Fibroblast of mammary gland (primary cell): ENCODE results near the gene NDST4.

Source experiments
- DNase-seq: peaks from one replicate; pipeline ENCODE4 v3.0.0-alpha.2; 2010; ENCODE audit warnings: low read depth
- H3K4me3 ChIP-seq: 2 replicates; pipeline ENCODE4 v1.5.1; 2011; ENCODE audit warnings: low read depth, mild to moderate bottlenecking, low read length, moderate library complexity; ENCODE audit not compliant: control insufficient read depth
- TF ChIP-seq, protein P1 (sequence below): conservative IDR thresholded peaks from 2 replicates; pipeline ENCODE4 v1.5.1; 2011; ENCODE audit warnings: low read depth, low read length, inconsistent platforms; ENCODE audit not compliant: control insufficient read depth, insufficient read depth

NDST4 gene

DNA sequence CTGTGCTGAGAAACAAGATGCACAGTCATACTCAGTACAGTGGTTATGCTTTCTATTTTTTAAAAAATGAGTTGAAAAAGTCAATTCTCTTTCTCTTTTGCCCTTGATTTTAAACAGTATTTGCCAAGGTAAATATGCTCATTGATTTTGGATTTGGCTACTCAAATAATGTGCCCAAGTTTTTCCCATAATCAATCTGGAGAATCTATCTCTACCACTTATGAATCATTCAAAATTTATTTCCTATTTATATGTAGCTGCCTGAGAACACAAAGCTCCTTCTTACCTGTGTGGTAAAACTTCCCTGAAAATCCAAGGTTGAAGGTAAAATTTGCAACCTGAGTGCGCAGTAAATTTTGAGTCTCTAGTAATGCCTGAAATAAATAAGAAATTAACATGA lies 136.5 kb downstream of the NDST4 start:
- no peak overlapping the region for H3K4me3 ChIP-seq
- TF ChIP-seq, protein P1, sequence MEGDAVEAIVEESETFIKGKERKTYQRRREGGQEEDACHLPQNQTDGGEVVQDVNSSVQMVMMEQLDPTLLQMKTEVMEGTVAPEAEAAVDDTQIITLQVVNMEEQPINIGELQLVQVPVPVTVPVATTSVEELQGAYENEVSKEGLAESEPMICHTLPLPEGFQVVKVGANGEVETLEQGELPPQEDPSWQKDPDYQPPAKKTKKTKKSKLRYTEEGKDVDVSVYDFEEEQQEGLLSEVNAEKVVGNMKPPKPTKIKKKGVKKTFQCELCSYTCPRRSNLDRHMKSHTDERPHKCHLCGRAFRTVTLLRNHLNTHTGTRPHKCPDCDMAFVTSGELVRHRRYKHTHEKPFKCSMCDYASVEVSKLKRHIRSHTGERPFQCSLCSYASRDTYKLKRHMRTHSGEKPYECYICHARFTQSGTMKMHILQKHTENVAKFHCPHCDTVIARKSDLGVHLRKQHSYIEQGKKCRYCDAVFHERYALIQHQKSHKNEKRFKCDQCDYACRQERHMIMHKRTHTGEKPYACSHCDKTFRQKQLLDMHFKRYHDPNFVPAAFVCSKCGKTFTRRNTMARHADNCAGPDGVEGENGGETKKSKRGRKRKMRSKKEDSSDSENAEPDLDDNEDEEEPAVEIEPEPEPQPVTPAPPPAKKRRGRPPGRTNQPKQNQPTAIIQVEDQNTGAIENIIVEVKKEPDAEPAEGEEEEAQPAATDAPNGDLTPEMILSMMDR = no peak
- no peak for DNase-seq

DNA sequence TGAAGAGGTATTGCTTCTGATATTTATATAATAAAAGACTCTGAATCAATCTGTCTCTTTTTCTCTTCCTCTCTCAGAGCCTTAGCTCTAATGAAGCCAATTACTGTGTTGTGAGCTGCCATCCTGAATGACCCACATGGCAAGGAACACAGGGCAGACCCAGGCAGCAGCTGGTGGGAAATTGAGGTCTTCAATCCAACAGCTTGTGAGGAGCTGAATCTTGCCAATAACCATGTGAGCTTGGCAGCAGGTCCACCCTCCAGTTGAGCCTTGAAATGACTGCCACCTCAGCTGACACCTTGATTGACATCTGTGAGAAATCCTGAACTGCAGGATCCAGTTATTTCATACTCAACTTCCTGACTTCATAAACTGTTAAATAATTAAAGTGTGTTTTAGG lies 149.4 kb downstream of the NDST4 start:
- TF ChIP-seq, protein P1 = no peak
- DNase-seq = no peak
- H3K4me3 ChIP-seq = no peak overlapping the region

DNA sequence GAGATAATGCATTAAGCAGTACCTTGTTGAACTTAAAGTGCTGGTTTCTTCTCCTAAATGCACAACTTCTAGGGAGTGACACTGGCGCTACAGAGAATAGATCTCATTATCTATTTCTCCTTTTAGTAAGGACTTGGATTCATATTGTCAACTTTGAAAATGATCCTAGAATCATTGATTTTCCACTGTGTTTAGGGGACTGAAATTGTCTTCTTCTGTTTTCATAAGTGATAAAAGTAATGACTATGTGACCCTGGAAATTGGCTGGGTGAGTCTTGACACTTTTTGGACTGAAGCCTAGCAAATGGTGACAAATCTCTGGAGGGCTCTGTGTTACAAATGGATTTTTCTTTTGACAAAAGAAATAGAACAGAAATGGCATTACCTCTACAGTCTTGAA lies 167.8 kb downstream of the NDST4 start:
- DNase-seq = no peak
- TF ChIP-seq, protein P1 = no peak
- no peak overlapping the region for H3K4me3 ChIP-seq

DNA sequence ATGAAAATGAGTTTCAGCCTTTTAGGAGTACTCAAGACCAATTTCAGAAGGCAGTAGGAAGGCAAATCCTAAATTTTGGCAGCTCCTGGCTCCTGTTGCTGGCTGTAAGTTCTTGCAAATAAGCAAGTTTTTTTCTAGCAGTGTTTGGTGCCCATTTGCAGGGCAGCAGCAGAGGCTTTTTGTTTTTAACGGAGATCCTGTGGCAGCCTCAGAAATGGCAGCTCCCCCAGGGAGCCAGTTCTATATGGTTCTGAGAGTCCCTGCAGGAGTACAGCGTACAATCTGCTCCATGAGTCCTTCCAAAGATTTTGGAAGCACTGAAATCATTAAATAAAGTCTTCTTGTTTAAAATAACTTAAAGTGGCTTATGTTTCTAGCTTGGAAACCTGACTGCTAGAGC lies 171.9 kb downstream of the NDST4 start:
- no peak for DNase-seq
- no peak overlapping the region for H3K4me3 ChIP-seq
- TF ChIP-seq, protein P1 = no peak

DNA sequence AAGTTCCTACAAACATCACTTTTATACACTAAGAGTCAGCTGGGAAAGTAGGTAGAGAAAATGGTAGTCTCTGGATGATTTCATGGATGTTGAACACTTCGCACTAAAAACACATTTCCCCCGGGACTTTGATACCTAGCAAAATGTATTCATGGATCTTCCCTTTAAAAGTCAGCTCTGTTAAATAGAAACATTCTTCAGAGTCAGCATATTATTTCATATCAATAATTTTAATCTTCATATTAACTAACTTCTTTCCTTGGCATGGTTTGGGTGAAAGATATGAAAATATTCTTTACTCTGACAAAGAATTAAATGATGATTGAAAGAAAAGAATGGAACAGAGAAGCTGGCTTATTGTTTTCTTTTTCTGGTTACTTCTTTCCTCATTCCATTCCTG lies 185.5 kb downstream of the NDST4 start:
- H3K4me3 ChIP-seq = no peak overlapping the region
- DNase-seq = no peak
- TF ChIP-seq, protein P1 = no peak

DNA sequence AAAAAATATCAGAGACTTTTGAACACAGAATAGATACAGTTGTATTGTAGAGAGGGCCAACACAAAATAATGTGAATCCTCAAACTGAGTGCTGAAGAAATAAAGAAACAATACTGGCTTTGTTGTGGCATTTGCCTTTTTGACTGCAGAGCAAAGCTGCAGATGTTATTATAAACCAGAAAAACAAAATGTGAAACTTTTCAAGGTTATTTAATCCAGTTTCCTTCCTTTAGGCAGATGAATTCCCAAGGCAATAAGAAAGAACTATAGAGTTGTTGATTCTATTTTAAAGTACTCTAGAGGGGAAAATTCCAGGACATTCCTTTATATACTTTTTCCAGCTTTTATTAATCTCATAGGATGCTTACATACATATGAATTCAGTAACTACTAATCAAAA lies 186.8 kb downstream of the NDST4 start:
- no peak overlapping the region for H3K4me3 ChIP-seq
- no peak for DNase-seq
- TF ChIP-seq, protein P1 = no peak

DNA sequence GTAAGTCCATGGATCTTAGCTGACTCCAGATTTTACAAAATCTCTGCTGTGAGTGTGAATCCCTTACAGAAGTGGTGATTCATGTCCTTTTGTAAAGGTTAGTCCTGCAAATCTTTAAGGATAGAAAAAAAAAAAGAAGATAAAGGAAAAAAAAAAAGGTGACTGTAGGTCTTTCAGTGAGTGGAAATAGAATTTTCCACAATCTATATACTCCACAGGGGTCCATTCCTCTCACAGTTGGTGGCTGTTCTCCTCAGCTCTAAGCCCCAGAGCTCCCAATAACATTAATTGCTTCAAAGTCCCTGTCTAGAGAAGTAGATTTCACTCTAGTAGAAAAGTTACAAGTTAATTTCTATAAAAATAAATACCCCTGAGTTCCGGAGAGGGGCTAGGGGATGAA lies 189.1 kb downstream of the NDST4 start:
- no peak overlapping the region for H3K4me3 ChIP-seq
- TF ChIP-seq, protein P1 = no peak
- DNase-seq = no peak
